Measurements from ENCODE around the gene SSX4B. TPM values are rescaled to one million over a fixed set of nuclear protein-coding genes. Genes with fewer than 3 reads are reported as not detected.
"Not testable (repeated sequence)": the region's sequence is repeated elsewhere in the genome, so short reads cannot be mapped to it uniquely, and the experiment has no call there.

SSX4B gene
- total and polyA plus RNA-seq, 3 donors from 2014 or later: 3.8 TPM; not detected in 2

GRCh38 chrX:48456628-48457331 is 45.0 kb upstream of the SSX4B start:
- no peaks in the 10 kb centered on the region for H3K4me1 ChIP-seq
- WGBS, 2 donors: 90 to 91% methylated on average over 6 of the region's 6 CpGs
- H3K4me3 ChIP-seq: no peak overlapping the region
- intact Hi-C loops (cut with DNase I; ENCODE audit: low total_unique reads): no loop called here
- no peaks in the 10 kb centered on the region for H3K36me3 ChIP-seq (ENCODE audit: low read depth, missing control alignments)
- TF ChIP-seq CTCF (IDR thresholded peaks at IDR 0.05) (no peak), POLR2A (IDR thresholded peaks at IDR 0.05) (no peak)
- DNase-seq: no peak
- H3K9me3 ChIP-seq: no peaks in the 10 kb centered on the region
- H3K27me3 ChIP-seq: no peaks in the 10 kb centered on the region
- H3K27ac ChIP-seq: no peak overlapping the region

- H3K4me1 ChIP-seq: no peaks in the 10 kb centered on the region
- 61 to 75% methylated on average over 4 of the region's 4 CpGs for WGBS, 2 donors
- intact Hi-C loops (cut with DNase I; ENCODE audit: low total_unique reads): no loop called here
- no peak overlapping the region for H3K27ac ChIP-seq
- no peak overlapping the region for H3K4me3 ChIP-seq
- no peaks in the 10 kb centered on the region for H3K36me3 ChIP-seq (ENCODE audit: low read depth, missing control alignments)
- no peak for DNase-seq
- H3K9me3 ChIP-seq: no peaks in the 10 kb centered on the region
- H3K27me3 ChIP-seq: no peaks in the 10 kb centered on the region
- TF ChIP-seq POLR2A (IDR thresholded peaks at IDR 0.05) (no peak), CTCF (IDR thresholded peaks at IDR 0.05) (no peak)
Observed at GRCh38 chrX:48451708-48452107, 39.9 kb upstream of the SSX4B start.

- TF ChIP-seq POLR2A (IDR thresholded peaks at IDR 0.05) (no peak), CTCF (IDR thresholded peaks at IDR 0.05) (no peak)
- Histone ChIP-seq H3K27me3 (no peaks in the 10 kb centered on the region), H3K4me1 (no peaks in the 10 kb centered on the region), H3K36me3 (ENCODE audit: low read depth, missing control alignments) (no peaks in the 10 kb centered on the region), H3K27ac (no peak overlapping the region), H3K4me3 (no peak overlapping the region), H3K9me3 (no peaks in the 10 kb centered on the region)
- DNase-seq: no peak
- intact Hi-C loops (cut with DNase I; ENCODE audit: low total_unique reads): no loop called here
Observed at GRCh38 chrX:48450076-48450475, 38.3 kb upstream of the SSX4B start.

GRCh38 chrX:48447201-48447600 is 35.4 kb upstream of the SSX4B start:
- H3K4me3 ChIP-seq; H3K27ac ChIP-seq; H3K27me3 ChIP-seq; DNase-seq; H3K36me3 ChIP-seq (ENCODE audit: low read depth, missing control alignments); intact Hi-C loops (cut with DNase I; ENCODE audit: low total_unique reads); H3K4me1 ChIP-seq; H3K9me3 ChIP-seq: not testable (repeated sequence)
- WGBS, 2 donors: 93 to 94% methylated on average over 6 of the region's 6 CpGs

- H3K36me3 ChIP-seq (ENCODE audit: low read depth, missing control alignments); H3K4me3 ChIP-seq; H3K27ac ChIP-seq; intact Hi-C loops (cut with DNase I; ENCODE audit: low total_unique reads); H3K4me1 ChIP-seq; H3K9me3 ChIP-seq; DNase-seq; H3K27me3 ChIP-seq: not testable (repeated sequence)
- 83% methylated on average over 9 of the region's 13 CpGs; no CpG with 5 or more reads in 1 of the 2 donors for WGBS, 2 donors
Observed at GRCh38 chrX:48433713-48434112, 22.0 kb upstream of the SSX4B start.

GRCh38 chrX:48430166-48430565 is 18.4 kb upstream of the SSX4B start:
- WGBS, 2 donors: 82 to 89% methylated on average over 4 of the region's 4 CpGs
- H3K4me3 ChIP-seq; H3K27ac ChIP-seq; H3K9me3 ChIP-seq; DNase-seq; H3K27me3 ChIP-seq; H3K36me3 ChIP-seq (ENCODE audit: low read depth, missing control alignments); intact Hi-C loops (cut with DNase I; ENCODE audit: low total_unique reads); H3K4me1 ChIP-seq: not testable (repeated sequence)

- H3K27ac ChIP-seq; H3K4me1 ChIP-seq; H3K9me3 ChIP-seq; DNase-seq; H3K27me3 ChIP-seq; intact Hi-C loops (cut with DNase I; ENCODE audit: low total_unique reads); H3K36me3 ChIP-seq (ENCODE audit: low read depth, missing control alignments); H3K4me3 ChIP-seq: not testable (repeated sequence)
- WGBS, 2 donors: 47 to 68% methylated on average over 3 to 5 of the region's 5 CpGs
Observed at GRCh38 chrX:48429606-48430005, 17.8 kb upstream of the SSX4B start.

- H3K27me3 ChIP-seq; DNase-seq; H3K36me3 ChIP-seq (ENCODE audit: low read depth, missing control alignments): not testable (repeated sequence)
Observed at GRCh38 chrX:48427027-48427716, 15.4 kb upstream of the SSX4B start.

GRCh38 chrX:48397825-48398224 is 13.9 kb downstream of the SSX4B start:
- H3K4me3 ChIP-seq; H3K9me3 ChIP-seq; H3K27ac ChIP-seq; H3K27me3 ChIP-seq; DNase-seq; intact Hi-C loops (cut with DNase I; ENCODE audit: low total_unique reads); H3K36me3 ChIP-seq (ENCODE audit: low read depth, missing control alignments); H3K4me1 ChIP-seq: not testable (repeated sequence)
- 43 to 64% methylated on average over 1 of the region's 1 CpG for WGBS, 2 donors

More at GRCh38 chrX:48427027-48427716, 15.4 kb upstream of the SSX4B start:
- H3K9me3 ChIP-seq; H3K27ac ChIP-seq; H3K4me1 ChIP-seq; intact Hi-C loops (cut with DNase I; ENCODE audit: low total_unique reads); H3K4me3 ChIP-seq: not testable (repeated sequence)
- WGBS, 2 donors: no CpG with 5 or more reads among the region's 12 CpGs
